Heart right ventricle (tissue), 16 donors: ENCODE results near the gene AKAP9. TPM values are rescaled to one million over a fixed set of nuclear protein-coding genes. Genes with fewer than 3 reads are reported as not detected.

Experiments
- ATAC-seq, 8 donors: fragments of 200-7000 bp; cut with Tn5 transposase; one replicate each; pipeline ENCODE4 v1.9.1; 2020; ENCODE audit warnings: mild to moderate bottlenecking in 8 of 8, moderate library complexity in 8 of 8, moderate number of reproducible peaks in 1 of 8
- DNase-seq, 2 donors: peaks; one replicate each; pipeline ENCODE4 v3.0.0-alpha.2; 2020
- H3K27ac ChIP-seq, 10 donors: fragments of 200-600 bp; sonication (generic) in 2 of 10; one replicate each; pipeline versions ENCODE4 v1.5.0 to v1.8.0; 2020 to 2022; ENCODE audit warnings: mild to moderate bottlenecking in 3 of 10
- H3K27me3 ChIP-seq, 7 donors: fragments of 200-600 bp; one replicate each; pipeline ENCODE4 v1.8.0; 2021 to 2022; ENCODE audit warnings: mild to moderate bottlenecking in 2 of 7
- H3K36me3 ChIP-seq, 9 donors: fragments of 200-600 bp; sonication (generic) in 1 of 9; one replicate each; pipeline versions ENCODE4 v1.5.0 to v1.8.0; 2020 to 2022; ENCODE audit warnings: mild to moderate bottlenecking in 2 of 9
- H3K4me1 ChIP-seq, 9 donors: fragments of 200-600 bp; sonication (generic) in 1 of 9; one replicate each; pipeline versions ENCODE4 v1.5.0 to v1.8.0; 2020 to 2022; ENCODE audit warnings: mild to moderate bottlenecking in 4 of 9
- H3K4me3 ChIP-seq, 10 donors: fragments of 200-600 bp; sonication (generic) in 2 of 10; one replicate each; pipeline versions ENCODE4 v1.5.0 to v1.8.0; 2020 to 2022; ENCODE audit warnings: mild to moderate bottlenecking in 7 of 10, moderate library complexity in 2 of 10
- H3K9me3 ChIP-seq, 11 donors: fragments of 200-600 bp in 10 of 11; sonication (generic) in 2 of 11; one replicate each; pipeline versions ENCODE4 v1.5.0 to v1.8.0; 2013 to 2022; ENCODE audit warnings: mild to moderate bottlenecking in 2 of 11, control low read depth in 1 of 11, moderate library complexity in 1 of 11
- CTCF ChIP-seq, 9 donors: fragments of 200-600 bp; sonication (generic) in 2 of 9; IDR thresholded peaks; one replicate each; pipeline versions ENCODE4 v1.5.0 to v1.8.0; 2021 to 2022; ENCODE audit warnings: antibody characterized with exemption in 9 of 9, mild to moderate bottlenecking in 5 of 9, moderate library complexity in 1 of 9
- WGBS, 2 donors: extraction: QIAGEN DNeasy Blood & Tissue Kit; methylation state at CpG; one replicate each; pipeline ENCODE4 v1.1.7; 2013; ENCODE audit warnings: inconsistent platforms in 1 of 2; 5-methylcytosine and 5-hydroxymethylcytosine counted together
- intact Hi-C, 10 donors: fragments of 100-400 bp; cut with DNase I; formaldehyde crosslinking; loops; one replicate each; pipeline versions ENCODE4 v1.11.1 to v1.14.2; 2022
- polyA plus RNA-seq, 2 donors: library from polyadenylated mRNA; stranded (reverse); fragments of 200-250 nt; gene quantifications; one replicate each; pipeline ENCODE4 v1.2.3, GENCODE V29; 2013
- total RNA-seq, 10 donors: library from RNA; stranded (reverse); fragmentation: NEBNext Ultra II Directional in 3 of 10; extraction: Animal tissue kit (Norgen Biotek cat#: 25700) in 3 of 10; gene quantifications; one replicate each; pipeline versions ENCODE4 v1.2.1 to v1.2.4, GENCODE V29; 2021 to 2023
- donor health status: Arrhythmogenic right ventricular cardiomyopathy.
- donor health status: ischemic (EF 13 %, LVEDD 7.1; RV severe dilation, severe dysfunction).
- donor health status: healthy with polysubstance abuse.
- donor health status: DM: no; HTN: yes; CAD: no.
- donor health status: DM: no; HTN: no; CAD: no.
- donor health status: ischemic (EF 25% LVEDD 6.9; RV normal size, moderate dysfunction).
- donor health status: ischemic (EF 25% LVEDD 5.7; RV mildly dilated, moderate dysfunction).
- donor health status: healthy.
- donor health status: DM: yes; HTN: yes; CAD: no.
- donor health status: Ischemic cardiomyopathy.
- donor health status: ischemic (EF 35%, LVEDD 5.7; RV mildly dilated, moderate dysfunction).
- donor health status: nonischemic (EF 11% LVEDD 7.7; RV severe dilation, severe dysfunction).
- donor health status: DM: yes; HTN: yes; CAD: no.
- donor health status: PGD.
- donor health status: ischemic (EF 29% LVEDD 5.4; RV normal size, mild dysfunction).
- donor health status: nonischemic (EF 23%, LVEDD 6.1; RV moderate dilation, normal function).

Gene AKAP9
- total and polyA plus RNA-seq, 12 donors, result 5.9 to 62.3 (median 49.2) TPM

DNA sequence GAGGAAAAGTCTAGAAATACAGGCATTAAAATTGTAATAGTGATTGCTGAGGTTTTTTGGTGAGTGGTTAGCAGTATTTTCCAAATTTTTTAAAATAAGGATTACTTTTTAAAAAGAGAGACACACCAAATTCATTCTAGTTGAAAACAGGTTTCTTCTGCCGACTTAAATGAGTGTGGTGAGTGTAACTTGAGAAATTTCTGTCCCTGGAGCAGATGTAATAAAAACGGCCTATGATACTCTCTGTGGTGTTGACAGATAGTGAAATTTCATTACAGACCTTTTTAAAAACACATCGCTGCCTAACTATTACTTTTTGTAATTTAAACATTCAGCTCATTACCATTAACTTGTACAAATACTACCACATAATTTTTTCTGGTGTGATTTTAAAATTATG lies 103.5 kb downstream of the AKAP9 start:
- H3K9me3 ChIP-seq, result no peaks in the 10 kb centered on the region
- TF ChIP-seq CTCF (IDR thresholded peaks at IDR 0.05), result no peak
- peaks cover 0 to 100% (median 31%) of the 10 kb centered on the region in 9 donors for H3K36me3 ChIP-seq
- no peaks in the 10 kb centered on the region for H3K27me3 ChIP-seq
- no peak for DNase-seq
- intact Hi-C loops, result loop anchor here in 1 of 10 donors (10.0 kb wide), 1 partner anchor 89 kb away; no protein-coding TSS in a partner anchor
- peak overlapping the region; percentile 32 to 84 (median 70) for H3K27ac ChIP-seq
- H3K4me1 ChIP-seq, result peaks cover 0 to 28% (median 4%) of the 10 kb centered on the region in 9 donors
- 23 to 47% methylated on average over 3 of the region's 3 CpGs for WGBS, 2 donors
- ATAC-seq, result peak in 3 of 8 donors; percentile 47 to 52 (median 52)
- peak overlapping the region in 1 of 10 donors; percentile 0 for H3K4me3 ChIP-seq

GRCh38 chr7:92044940-92045339 lies 104.3 kb downstream of the AKAP9 start:
- no peak for DNase-seq
- peak overlapping the region in 5 of 10 donors; percentile 16 to 84 (median 76) for H3K27ac ChIP-seq
- H3K27me3 ChIP-seq, result no peaks in the 10 kb centered on the region
- no peak for TF ChIP-seq CTCF (IDR thresholded peaks at IDR 0.05)
- 54 to 72% methylated on average over 1 of the region's 1 CpG for WGBS, 2 donors
- no peak overlapping the region for H3K4me3 ChIP-seq
- intact Hi-C loops, result loop anchor here in 1 of 10 donors (10.0 kb wide), 1 partner anchor 90 kb away; no protein-coding TSS in a partner anchor
- H3K4me1 ChIP-seq, result peaks cover 0 to 28% (median 4%) of the 10 kb centered on the region in 9 donors
- peaks cover 0 to 100% (median 31%) of the 10 kb centered on the region in 9 donors for H3K36me3 ChIP-seq
- peak in 2 of 8 donors; percentile 31 to 55 for ATAC-seq
- no peaks in the 10 kb centered on the region for H3K9me3 ChIP-seq

- DNase-seq (no peak), ATAC-seq (no peak)
- intact Hi-C loops, result loop anchor here in 1 of 10 donors (10.0 kb wide), 1 partner anchor 107 kb away; the partner anchor contains the start of gene AKAP9
- no peak for TF ChIP-seq CTCF (IDR thresholded peaks at IDR 0.05)
- peaks cover 0 to 87% (median 8%) of the 10 kb centered on the region in 9 donors for H3K36me3 ChIP-seq
- no peaks in the 10 kb centered on the region for H3K27me3 ChIP-seq
- H3K4me1 ChIP-seq, result peaks cover 0 to 22% (median 5%) of the 10 kb centered on the region in 9 donors
- peak overlapping the region in 3 of 10 donors; percentile 16 to 43 (median 42) for H3K27ac ChIP-seq
- H3K9me3 ChIP-seq, result no peaks in the 10 kb centered on the region
- no peak overlapping the region for H3K4me3 ChIP-seq
Measured at GRCh38 chr7:92051655-92052054, 111.0 kb downstream of the AKAP9 start.

GRCh38 chr7:92052159-92052558 lies 111.5 kb downstream of the AKAP9 start:
- DNase-seq (no peak), ATAC-seq (no peak)
- Histone ChIP-seq H3K27ac (peak overlapping the region in 4 of 10 donors; percentile 16 to 43 (median 34)), H3K9me3 (no peaks in the 10 kb centered on the region), H3K4me1 (peaks cover 0 to 24% (median 6%) of the 10 kb centered on the region in 9 donors), H3K27me3 (no peaks in the 10 kb centered on the region), H3K4me3 (no peak overlapping the region), H3K36me3 (peaks cover 0 to 82% (median 8%) of the 10 kb centered on the region in 9 donors)
- WGBS, 2 donors, result 62 to 71% methylated on average over 2 of the region's 2 CpGs
- intact Hi-C loops, result loop anchor here in 1 of 10 donors (10.0 kb wide), 1 partner anchor 107 kb away; the partner anchor contains the start of gene AKAP9
- TF ChIP-seq CTCF (IDR thresholded peaks at IDR 0.05), result no peak
